ENCODE data around the gene SNCAIP. TPM values are rescaled to one million over a fixed set of nuclear protein-coding genes. Genes with fewer than 3 reads are reported as not detected.
"Not testable (repeated sequence)": the region's sequence is repeated elsewhere in the genome, so short reads cannot be mapped to it uniquely, and the experiment has no call there.

Gene SNCAIP
- total RNA-seq, 2 donors from 2014 or later: not detected

- H3K4me3 Mint-ChIP-seq: no peak overlapping the region
- H3K27me3 Mint-ChIP-seq: peaks cover 9% of the 10 kb centered on the region
- no peaks in the 10 kb centered on the region for H3K4me1 Mint-ChIP-seq
- no peaks in the 10 kb centered on the region for H3K36me3 Mint-ChIP-seq (ENCODE audit: low read depth)
- H3K27ac Mint-ChIP-seq: no peak overlapping the region
- no peak for ATAC-seq (replicated peaks)
- H3K9me3 Mint-ChIP-seq: no peaks in the 10 kb centered on the region
Measured at GRCh38 chr5:122473138-122473843, 161.3 kb downstream of the SNCAIP start.

GRCh38 chr5:122473941-122474340 is 161.9 kb downstream of the SNCAIP start:
- Mint-ChIP-seq H3K36me3 (ENCODE audit: low read depth) (no peaks in the 10 kb centered on the region), H3K4me1 (no peaks in the 10 kb centered on the region), H3K4me3 (no peak overlapping the region), H3K27me3 (peaks cover 9% of the 10 kb centered on the region), H3K27ac (no peak overlapping the region), H3K9me3 (no peaks in the 10 kb centered on the region)
- ATAC-seq (replicated peaks): no peak

GRCh38 chr5:122478741-122479442 is 166.9 kb downstream of the SNCAIP start:
- no peaks in the 10 kb centered on the region for H3K9me3 Mint-ChIP-seq
- H3K27me3 Mint-ChIP-seq: peaks cover 12% of the 10 kb centered on the region
- no peak overlapping the region for H3K4me3 Mint-ChIP-seq
- ATAC-seq (replicated peaks): no peak
- H3K36me3 Mint-ChIP-seq (ENCODE audit: low read depth): no peaks in the 10 kb centered on the region
- no peaks in the 10 kb centered on the region for H3K4me1 Mint-ChIP-seq
- H3K27ac Mint-ChIP-seq: no peak overlapping the region

GRCh38 chr5:122480146-122480545 is 168.1 kb downstream of the SNCAIP start:
- peaks cover 8% of the 10 kb centered on the region for H3K27me3 Mint-ChIP-seq
- H3K36me3 Mint-ChIP-seq (ENCODE audit: low read depth): no peaks in the 10 kb centered on the region
- H3K4me3 Mint-ChIP-seq: no peak overlapping the region
- no peaks in the 10 kb centered on the region for H3K4me1 Mint-ChIP-seq
- no peak for ATAC-seq (replicated peaks)
- H3K9me3 Mint-ChIP-seq: no peaks in the 10 kb centered on the region
- no peak overlapping the region for H3K27ac Mint-ChIP-seq

GRCh38 chr5:122484103-122484502 is 172.1 kb downstream of the SNCAIP start:
- H3K27ac Mint-ChIP-seq: no peak overlapping the region
- H3K9me3 Mint-ChIP-seq: peaks cover 9% of the 10 kb centered on the region
- H3K27me3 Mint-ChIP-seq: peaks cover 12% of the 10 kb centered on the region
- no peak for ATAC-seq (replicated peaks)
- H3K36me3 Mint-ChIP-seq (ENCODE audit: low read depth): no peaks in the 10 kb centered on the region
- H3K4me3 Mint-ChIP-seq: no peak overlapping the region
- no peaks in the 10 kb centered on the region for H3K4me1 Mint-ChIP-seq

- ATAC-seq (replicated peaks): no peak
- H3K4me1 Mint-ChIP-seq: no peaks in the 10 kb centered on the region
- H3K9me3 Mint-ChIP-seq: peaks cover 10% of the 10 kb centered on the region
- no peak overlapping the region for H3K4me3 Mint-ChIP-seq
- H3K27me3 Mint-ChIP-seq: peaks cover 9% of the 10 kb centered on the region
- H3K27ac Mint-ChIP-seq: no peak overlapping the region
- H3K36me3 Mint-ChIP-seq (ENCODE audit: low read depth): no peaks in the 10 kb centered on the region
Measured at GRCh38 chr5:122485226-122485625, 173.2 kb downstream of the SNCAIP start.

GRCh38 chr5:122486616-122487015 is 174.6 kb downstream of the SNCAIP start:
- not testable (repeated sequence) for H3K9me3 Mint-ChIP-seq; H3K4me3 Mint-ChIP-seq; ATAC-seq (replicated peaks); H3K4me1 Mint-ChIP-seq; H3K27ac Mint-ChIP-seq; H3K36me3 Mint-ChIP-seq (ENCODE audit: low read depth)
- H3K27me3 Mint-ChIP-seq: peaks cover 11% of the 10 kb centered on the region

GRCh38 chr5:122490718-122491117 is 178.7 kb downstream of the SNCAIP start:
- no peaks in the 10 kb centered on the region for H3K4me1 Mint-ChIP-seq
- no peaks in the 10 kb centered on the region for H3K36me3 Mint-ChIP-seq (ENCODE audit: low read depth)
- H3K4me3 Mint-ChIP-seq: no peak overlapping the region
- ATAC-seq (replicated peaks): no peak
- H3K9me3 Mint-ChIP-seq: peaks cover 10% of the 10 kb centered on the region
- H3K27ac Mint-ChIP-seq: no peak overlapping the region
- peaks cover 13% of the 10 kb centered on the region for H3K27me3 Mint-ChIP-seq

GRCh38 chr5:122492675-122493074 is 180.6 kb downstream of the SNCAIP start:
- Mint-ChIP-seq H3K4me3 (no peak overlapping the region), H3K27ac (no peak overlapping the region), H3K36me3 (ENCODE audit: low read depth) (no peaks in the 10 kb centered on the region), H3K27me3 (peaks cover 13% of the 10 kb centered on the region), H3K4me1 (no peaks in the 10 kb centered on the region), H3K9me3 (peaks cover 10% of the 10 kb centered on the region)
- no peak for ATAC-seq (replicated peaks)

GRCh38 chr5:122493091-122494021 is 181.3 kb downstream of the SNCAIP start:
- H3K4me1 Mint-ChIP-seq: no peaks in the 10 kb centered on the region
- peaks cover 15% of the 10 kb centered on the region for H3K27me3 Mint-ChIP-seq
- peaks cover 7% of the 10 kb centered on the region for H3K9me3 Mint-ChIP-seq
- no peak overlapping the region for H3K27ac Mint-ChIP-seq
- no peak for ATAC-seq (replicated peaks)
- no peak overlapping the region for H3K4me3 Mint-ChIP-seq
- no peaks in the 10 kb centered on the region for H3K36me3 Mint-ChIP-seq (ENCODE audit: low read depth)

- no peaks in the 10 kb centered on the region for H3K36me3 Mint-ChIP-seq (ENCODE audit: low read depth)
- H3K27ac Mint-ChIP-seq: no peak overlapping the region
- peaks cover 16% of the 10 kb centered on the region for H3K27me3 Mint-ChIP-seq
- H3K4me1 Mint-ChIP-seq: no peaks in the 10 kb centered on the region
- H3K4me3 Mint-ChIP-seq: no peak overlapping the region
- ATAC-seq (replicated peaks): no peak
- peaks cover under 1% of the 10 kb centered on the region for H3K9me3 Mint-ChIP-seq
Measured at GRCh38 chr5:122494109-122494508, 182.1 kb downstream of the SNCAIP start.

- Mint-ChIP-seq H3K27ac (no peak overlapping the region), H3K4me1 (no peaks in the 10 kb centered on the region), H3K9me3 (no peaks in the 10 kb centered on the region), H3K27me3 (peaks cover 12% of the 10 kb centered on the region), H3K36me3 (ENCODE audit: low read depth) (no peaks in the 10 kb centered on the region), H3K4me3 (no peak overlapping the region)
- no peak for ATAC-seq (replicated peaks)
Measured at GRCh38 chr5:122498163-122498562, 186.1 kb downstream of the SNCAIP start.

GRCh38 chr5:122499585-122499984 is 187.5 kb downstream of the SNCAIP start:
- Mint-ChIP-seq H3K4me3 (no peak overlapping the region), H3K27me3 (peaks cover 12% of the 10 kb centered on the region), H3K27ac (no peak overlapping the region), H3K9me3 (no peaks in the 10 kb centered on the region), H3K36me3 (ENCODE audit: low read depth) (no peaks in the 10 kb centered on the region), H3K4me1 (no peaks in the 10 kb centered on the region)
- no peak for ATAC-seq (replicated peaks)

- no peak for ATAC-seq (replicated peaks)
- peaks cover 12% of the 10 kb centered on the region for H3K27me3 Mint-ChIP-seq
- H3K9me3 Mint-ChIP-seq: no peaks in the 10 kb centered on the region
- no peaks in the 10 kb centered on the region for H3K4me1 Mint-ChIP-seq
- no peak overlapping the region for H3K4me3 Mint-ChIP-seq
- H3K36me3 Mint-ChIP-seq (ENCODE audit: low read depth): no peaks in the 10 kb centered on the region
- H3K27ac Mint-ChIP-seq: no peak overlapping the region
Measured at GRCh38 chr5:122500245-122501088, 188.4 kb downstream of the SNCAIP start.
